RWPE1 (cell line): ENCODE results near the gene PRCC.
A peak's percentile ranks its signal among the peaks of the same experiment; 100 is the strongest.

Experiments
- CTCF ChIA-PET: fragments of 350-600 bp; sonication (Branson Sonifier 250); formaldehyde crosslinking; extraction: SDS; loops from one replicate; lab custom pipeline; 2021; lab: Yijun Ruan, JAX
- POLR2A ChIA-PET: fragments of 400-600 bp; formaldehyde crosslinking; extraction: SDS; loops from one replicate; lab custom pipeline; 2020; ENCODE audit warnings: antibody characterized with exemption; ENCODE audit not compliant: low non-redundant PET; lab: Yijun Ruan, JAX
- DNase-seq: peaks from one replicate; pipeline ENCODE4 v3.0.0; 2012; ENCODE audit warnings: low spot score
- H3K27ac ChIP-seq: fragments of 450-650 bp; 2 replicates; pipeline ENCODE4 v1.5.1; 2017
- TF ChIP-seq, protein P1 (sequence below): fragments of 450-650 bp; conservative IDR thresholded peaks from 2 replicates; pipeline ENCODE4 v1.5.1; 2017; ENCODE audit warnings: low read depth, mild to moderate bottlenecking

The PRCC gene

GRCh38 chr1:156801409-156802121, 34.2 kb downstream of the PRCC start:
- ChIA-PET POLR2A (no interaction called here), CTCF (interaction anchor here (0.6 to 2.2 kb wide), 2 partner anchors 30 to 59 kb away, joined by 3 to 16 read pairs; partner anchors contain the start of gene NTRK1)
- DNase-seq, result no peak
- peak overlapping the region; percentile 36; the same call in 1 of the 2 replicates for H3K27ac ChIP-seq
- TF ChIP-seq, protein P1, sequence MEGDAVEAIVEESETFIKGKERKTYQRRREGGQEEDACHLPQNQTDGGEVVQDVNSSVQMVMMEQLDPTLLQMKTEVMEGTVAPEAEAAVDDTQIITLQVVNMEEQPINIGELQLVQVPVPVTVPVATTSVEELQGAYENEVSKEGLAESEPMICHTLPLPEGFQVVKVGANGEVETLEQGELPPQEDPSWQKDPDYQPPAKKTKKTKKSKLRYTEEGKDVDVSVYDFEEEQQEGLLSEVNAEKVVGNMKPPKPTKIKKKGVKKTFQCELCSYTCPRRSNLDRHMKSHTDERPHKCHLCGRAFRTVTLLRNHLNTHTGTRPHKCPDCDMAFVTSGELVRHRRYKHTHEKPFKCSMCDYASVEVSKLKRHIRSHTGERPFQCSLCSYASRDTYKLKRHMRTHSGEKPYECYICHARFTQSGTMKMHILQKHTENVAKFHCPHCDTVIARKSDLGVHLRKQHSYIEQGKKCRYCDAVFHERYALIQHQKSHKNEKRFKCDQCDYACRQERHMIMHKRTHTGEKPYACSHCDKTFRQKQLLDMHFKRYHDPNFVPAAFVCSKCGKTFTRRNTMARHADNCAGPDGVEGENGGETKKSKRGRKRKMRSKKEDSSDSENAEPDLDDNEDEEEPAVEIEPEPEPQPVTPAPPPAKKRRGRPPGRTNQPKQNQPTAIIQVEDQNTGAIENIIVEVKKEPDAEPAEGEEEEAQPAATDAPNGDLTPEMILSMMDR, result no peak

DNA sequence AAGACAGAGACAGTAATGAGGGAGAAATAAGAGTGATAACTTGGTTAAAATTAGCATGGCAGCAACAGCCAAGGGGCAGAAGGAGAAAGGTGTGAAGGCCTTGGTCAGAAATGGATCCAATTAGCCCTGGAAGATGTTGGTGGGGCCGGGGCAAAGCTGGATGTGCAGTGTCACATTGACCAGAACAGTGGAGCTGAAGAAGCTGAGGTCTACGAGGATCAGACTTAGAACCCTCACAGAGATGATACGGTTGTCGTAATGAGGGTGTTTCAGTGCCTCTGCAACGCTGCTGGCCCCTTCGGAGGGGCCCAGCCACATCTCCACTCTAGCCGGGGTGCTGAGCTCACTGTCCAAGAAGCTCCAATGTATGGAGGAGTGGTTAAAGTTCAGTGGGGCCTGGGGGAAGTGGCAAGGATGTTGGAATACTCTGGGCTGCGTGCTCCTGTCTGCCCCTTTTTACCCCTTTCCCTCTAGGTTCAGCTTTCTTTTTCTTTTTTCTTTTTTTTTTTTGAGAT, 35.1 kb downstream of the PRCC start:
- DNase-seq, result no peak
- TF ChIP-seq, protein P1, result no peak
- H3K27ac ChIP-seq, result 0 out of 2 replicates have a peak overlapping the region, but pooled peaks have one; percentile 27
- CTCF ChIA-PET, result interaction anchor here (2.2 kb wide), 1 partner anchor 58 kb away, joined by 16 read pairs; the partner anchor contains the start of gene NTRK1
- POLR2A ChIA-PET, result interaction anchor here (0.6 kb wide), 1 partner anchor 115 kb away, joined by 6 read pairs; no protein-coding TSS in a partner anchor

- POLR2A ChIA-PET, result interaction anchor here (0.6 kb wide), 1 partner anchor 114 kb away, joined by 6 read pairs; no protein-coding TSS in a partner anchor
- CTCF ChIA-PET, result interaction anchor here (2.2 kb wide), 1 partner anchor 57 kb away, joined by 16 read pairs; the partner anchor contains the start of gene NTRK1
- peak overlapping the region; percentile 27 for H3K27ac ChIP-seq
- TF ChIP-seq, protein P1, result no peak
- DNase-seq, result no peak
Measured at GRCh38 chr1:156803086-156803851, 35.9 kb downstream of the PRCC start.

- POLR2A ChIA-PET, result no interaction called here
- H3K27ac ChIP-seq, result peak overlapping the region; percentile 85
- TF ChIP-seq, protein P1, result no peak
- CTCF ChIA-PET, result no interaction called here
- no peak for DNase-seq
Measured at GRCh38 chr1:156804026-156804425, 36.7 kb downstream of the PRCC start.

DNA sequence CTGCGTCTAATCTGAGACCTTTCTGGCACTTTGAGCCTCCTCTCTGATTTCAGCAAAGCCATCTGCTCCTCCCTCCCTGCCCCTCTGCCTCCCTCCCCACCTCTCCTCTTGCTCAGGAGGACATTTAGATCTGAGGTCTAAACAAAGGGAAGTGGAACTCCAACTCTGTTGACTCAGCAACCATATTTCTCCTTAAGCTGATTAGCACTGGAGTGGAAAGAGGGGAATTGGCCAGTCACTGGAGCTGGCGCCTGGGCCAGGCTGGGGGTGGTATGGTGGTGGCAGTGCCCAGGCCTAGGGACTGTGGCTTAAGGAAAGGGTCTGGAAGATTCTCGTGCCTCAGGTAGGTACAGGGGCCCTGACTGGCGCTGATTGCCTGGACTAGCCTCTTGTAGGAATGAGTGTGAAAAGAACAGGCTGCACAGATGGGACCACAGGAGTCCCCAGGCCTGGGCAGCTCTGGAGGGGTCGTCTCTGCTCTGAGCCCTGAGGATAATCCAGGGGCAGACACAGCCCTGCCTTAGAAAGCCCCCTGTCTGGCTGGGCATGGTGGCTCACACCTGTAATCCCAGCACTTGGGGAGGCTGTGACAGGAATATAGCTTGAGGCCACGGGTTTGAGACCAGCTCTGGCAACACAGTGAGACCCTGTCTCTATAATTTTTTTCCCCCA, 37.4 kb downstream of the PRCC start:
- no peak for DNase-seq
- peak overlapping the region; percentile 85 for H3K27ac ChIP-seq
- CTCF ChIA-PET, result interaction anchor here (0.6 kb wide), 1 partner anchor 46 kb away, joined by 3 read pairs; no protein-coding TSS in a partner anchor
- TF ChIP-seq, protein P1, result no peak
- POLR2A ChIA-PET, result no interaction called here
